ENCODE measurements around the gene DENND6A.

DNA sequence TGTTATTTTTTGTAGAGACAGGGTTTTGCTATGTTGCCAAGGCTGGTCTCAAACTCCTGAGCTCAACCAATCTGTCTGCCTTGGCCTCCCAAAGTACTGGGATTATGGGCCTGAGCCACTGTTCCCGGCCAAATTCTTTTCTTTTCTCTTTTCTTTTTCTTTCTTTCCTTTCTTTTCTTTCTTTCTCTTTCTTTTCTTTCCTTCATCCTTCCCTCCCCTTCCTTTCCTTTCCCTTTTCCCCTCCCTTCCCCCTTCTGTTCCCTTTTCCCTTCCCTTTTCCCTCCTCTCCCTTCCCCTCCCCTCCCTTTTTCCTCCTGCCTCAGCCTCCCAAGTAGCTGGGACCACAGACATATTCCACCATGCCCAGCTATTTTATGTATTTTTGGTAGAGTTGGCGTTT lies 92.7 kb downstream of the DENND6A start:
- no peak for TF ChIP-seq POLR2A (IDR thresholded peaks at IDR 0.05)
- TF ChIP-seq, protein P1, sequence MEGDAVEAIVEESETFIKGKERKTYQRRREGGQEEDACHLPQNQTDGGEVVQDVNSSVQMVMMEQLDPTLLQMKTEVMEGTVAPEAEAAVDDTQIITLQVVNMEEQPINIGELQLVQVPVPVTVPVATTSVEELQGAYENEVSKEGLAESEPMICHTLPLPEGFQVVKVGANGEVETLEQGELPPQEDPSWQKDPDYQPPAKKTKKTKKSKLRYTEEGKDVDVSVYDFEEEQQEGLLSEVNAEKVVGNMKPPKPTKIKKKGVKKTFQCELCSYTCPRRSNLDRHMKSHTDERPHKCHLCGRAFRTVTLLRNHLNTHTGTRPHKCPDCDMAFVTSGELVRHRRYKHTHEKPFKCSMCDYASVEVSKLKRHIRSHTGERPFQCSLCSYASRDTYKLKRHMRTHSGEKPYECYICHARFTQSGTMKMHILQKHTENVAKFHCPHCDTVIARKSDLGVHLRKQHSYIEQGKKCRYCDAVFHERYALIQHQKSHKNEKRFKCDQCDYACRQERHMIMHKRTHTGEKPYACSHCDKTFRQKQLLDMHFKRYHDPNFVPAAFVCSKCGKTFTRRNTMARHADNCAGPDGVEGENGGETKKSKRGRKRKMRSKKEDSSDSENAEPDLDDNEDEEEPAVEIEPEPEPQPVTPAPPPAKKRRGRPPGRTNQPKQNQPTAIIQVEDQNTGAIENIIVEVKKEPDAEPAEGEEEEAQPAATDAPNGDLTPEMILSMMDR (IDR thresholded peaks at IDR 0.05), result no peak

Measured in Peyer's patch (tissue), 4 donors.